H1 (cell line): ENCODE measurements around the gene GPSM1. TPM values are rescaled to one million over a fixed set of nuclear protein-coding genes. Genes with fewer than 3 reads are reported as not detected.

ENCODE experiments used
- BCL11A ChIP-seq, 2 experiments: IDR thresholded peaks; one replicate each; pipeline ENCODE4 v1.6.1; 2011; ENCODE audit warnings: low read depth in 2 of 2, low read length in 2 of 2, mild to moderate bottlenecking in 2 of 2
- JUND ChIP-seq: IDR thresholded peaks from 2 replicates; pipeline ENCODE4 v1.6.1; 2011; ENCODE audit warnings: mild to moderate bottlenecking, improper control_type of control experiment, low read length
- NRF1 ChIP-seq: IDR thresholded peaks from 2 replicates; pipeline ENCODE4 v1.6.1; 2011; ENCODE audit warnings: mild to moderate bottlenecking, low read depth, low read length, improper control_type of control experiment
- SAP30 ChIP-seq: fragments of 300-600 bp; sonication (generic); IDR thresholded peaks from 2 replicates; pipeline ENCODE4 v1.7.1; 2012; ENCODE audit warnings: low read length, moderate library complexity, mild to moderate bottlenecking, inconsistent platforms; ENCODE audit not compliant: insufficient read depth, insufficient replicate concordance
- TEAD4 ChIP-seq: IDR thresholded peaks from 2 replicates; pipeline ENCODE4 v1.6.1; 2012; ENCODE audit warnings: low read depth, low read length, inconsistent platforms, mixed read lengths
- polyA plus RNA-seq, 7 experiments: library from polyadenylated mRNA; depleted of rRNA in 3 of 7; stranded (reverse) in 5 of 7; unstranded in 2 of 7; fragments of >200 nt in 5 of 7; fragments of 200-250 nt in 2 of 7; gene quantifications; 1 replicate in 5 of 7; 2 replicates in 1 of 7; 4 replicates in 1 of 7; pipeline versions ENCODE4 v1.2.1 to v1.2.3, GENCODE V29; 2011 to 2013; ENCODE audit warnings: missing spikeins in 2 of 7, mixed read lengths in 2 of 7
- total RNA-seq: library from RNA; stranded (reverse); fragmentation: NEBNext Ultra II Directional; extraction: Animal tissue kit (Norgen Biotek cat#: 25700); gene quantifications from 2 replicates; pipeline ENCODE4 v1.2.1, GENCODE V29; 2021
- TF ChIP-seq, protein P1 (sequence below): fragments of 300-600 bp; sonication (generic); IDR thresholded peaks from 2 replicates; pipeline ENCODE4 v1.7.1; 2012; ENCODE audit warnings: low read length, moderate library complexity, mild to moderate bottlenecking, inconsistent platforms; ENCODE audit not compliant: insufficient replicate concordance
- TF ChIP-seq, protein P2 (sequence below): IDR thresholded peaks from 2 replicates; pipeline ENCODE4 v1.6.1; 2012; ENCODE audit warnings: inconsistent platforms
- TF ChIP-seq, protein P3 (sequence below), 3 experiments: IDR thresholded peaks; 1 replicate in 2 of 3; 2 replicates in 1 of 3; pipeline versions ENCODE4 v1.5.1 to v1.6.1; 2011; ENCODE audit warnings: low read length in 3 of 3, mild to moderate bottlenecking in 3 of 3, inconsistent platforms in 2 of 3, low read depth in 1 of 3, moderate library complexity in 1 of 3; ENCODE audit not compliant: insufficient read depth in 1 of 3; ENCODE audit errors: control extremely low read depth in 1 of 3

Gene GPSM1
- total and polyA plus RNA-seq, 2 of the 8 experiments (the other 6 are each of a cell fraction or from before 2014, with no cell fraction given): 12.8 to 18.0 TPM

DNA sequence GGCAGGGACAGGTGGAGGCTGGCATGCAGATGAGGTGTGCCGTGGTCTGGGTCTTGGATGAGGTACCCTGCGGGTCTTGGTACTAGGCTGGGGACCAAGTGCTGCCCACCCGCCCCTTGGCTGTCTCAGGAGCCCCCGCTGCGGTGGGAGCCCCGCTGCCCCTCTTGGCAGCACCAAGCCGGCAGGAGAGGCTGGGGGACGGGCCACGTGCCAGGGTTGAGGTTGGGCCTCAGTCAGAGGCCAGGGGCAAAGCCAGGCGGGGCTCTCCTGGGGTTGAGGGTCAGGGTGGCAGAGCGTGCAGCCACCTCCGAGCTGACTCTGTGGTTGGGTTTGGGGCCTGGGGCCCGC, 44.2 kb downstream of the GPSM1 start (continued):
- TF ChIP-seq, protein P1, sequence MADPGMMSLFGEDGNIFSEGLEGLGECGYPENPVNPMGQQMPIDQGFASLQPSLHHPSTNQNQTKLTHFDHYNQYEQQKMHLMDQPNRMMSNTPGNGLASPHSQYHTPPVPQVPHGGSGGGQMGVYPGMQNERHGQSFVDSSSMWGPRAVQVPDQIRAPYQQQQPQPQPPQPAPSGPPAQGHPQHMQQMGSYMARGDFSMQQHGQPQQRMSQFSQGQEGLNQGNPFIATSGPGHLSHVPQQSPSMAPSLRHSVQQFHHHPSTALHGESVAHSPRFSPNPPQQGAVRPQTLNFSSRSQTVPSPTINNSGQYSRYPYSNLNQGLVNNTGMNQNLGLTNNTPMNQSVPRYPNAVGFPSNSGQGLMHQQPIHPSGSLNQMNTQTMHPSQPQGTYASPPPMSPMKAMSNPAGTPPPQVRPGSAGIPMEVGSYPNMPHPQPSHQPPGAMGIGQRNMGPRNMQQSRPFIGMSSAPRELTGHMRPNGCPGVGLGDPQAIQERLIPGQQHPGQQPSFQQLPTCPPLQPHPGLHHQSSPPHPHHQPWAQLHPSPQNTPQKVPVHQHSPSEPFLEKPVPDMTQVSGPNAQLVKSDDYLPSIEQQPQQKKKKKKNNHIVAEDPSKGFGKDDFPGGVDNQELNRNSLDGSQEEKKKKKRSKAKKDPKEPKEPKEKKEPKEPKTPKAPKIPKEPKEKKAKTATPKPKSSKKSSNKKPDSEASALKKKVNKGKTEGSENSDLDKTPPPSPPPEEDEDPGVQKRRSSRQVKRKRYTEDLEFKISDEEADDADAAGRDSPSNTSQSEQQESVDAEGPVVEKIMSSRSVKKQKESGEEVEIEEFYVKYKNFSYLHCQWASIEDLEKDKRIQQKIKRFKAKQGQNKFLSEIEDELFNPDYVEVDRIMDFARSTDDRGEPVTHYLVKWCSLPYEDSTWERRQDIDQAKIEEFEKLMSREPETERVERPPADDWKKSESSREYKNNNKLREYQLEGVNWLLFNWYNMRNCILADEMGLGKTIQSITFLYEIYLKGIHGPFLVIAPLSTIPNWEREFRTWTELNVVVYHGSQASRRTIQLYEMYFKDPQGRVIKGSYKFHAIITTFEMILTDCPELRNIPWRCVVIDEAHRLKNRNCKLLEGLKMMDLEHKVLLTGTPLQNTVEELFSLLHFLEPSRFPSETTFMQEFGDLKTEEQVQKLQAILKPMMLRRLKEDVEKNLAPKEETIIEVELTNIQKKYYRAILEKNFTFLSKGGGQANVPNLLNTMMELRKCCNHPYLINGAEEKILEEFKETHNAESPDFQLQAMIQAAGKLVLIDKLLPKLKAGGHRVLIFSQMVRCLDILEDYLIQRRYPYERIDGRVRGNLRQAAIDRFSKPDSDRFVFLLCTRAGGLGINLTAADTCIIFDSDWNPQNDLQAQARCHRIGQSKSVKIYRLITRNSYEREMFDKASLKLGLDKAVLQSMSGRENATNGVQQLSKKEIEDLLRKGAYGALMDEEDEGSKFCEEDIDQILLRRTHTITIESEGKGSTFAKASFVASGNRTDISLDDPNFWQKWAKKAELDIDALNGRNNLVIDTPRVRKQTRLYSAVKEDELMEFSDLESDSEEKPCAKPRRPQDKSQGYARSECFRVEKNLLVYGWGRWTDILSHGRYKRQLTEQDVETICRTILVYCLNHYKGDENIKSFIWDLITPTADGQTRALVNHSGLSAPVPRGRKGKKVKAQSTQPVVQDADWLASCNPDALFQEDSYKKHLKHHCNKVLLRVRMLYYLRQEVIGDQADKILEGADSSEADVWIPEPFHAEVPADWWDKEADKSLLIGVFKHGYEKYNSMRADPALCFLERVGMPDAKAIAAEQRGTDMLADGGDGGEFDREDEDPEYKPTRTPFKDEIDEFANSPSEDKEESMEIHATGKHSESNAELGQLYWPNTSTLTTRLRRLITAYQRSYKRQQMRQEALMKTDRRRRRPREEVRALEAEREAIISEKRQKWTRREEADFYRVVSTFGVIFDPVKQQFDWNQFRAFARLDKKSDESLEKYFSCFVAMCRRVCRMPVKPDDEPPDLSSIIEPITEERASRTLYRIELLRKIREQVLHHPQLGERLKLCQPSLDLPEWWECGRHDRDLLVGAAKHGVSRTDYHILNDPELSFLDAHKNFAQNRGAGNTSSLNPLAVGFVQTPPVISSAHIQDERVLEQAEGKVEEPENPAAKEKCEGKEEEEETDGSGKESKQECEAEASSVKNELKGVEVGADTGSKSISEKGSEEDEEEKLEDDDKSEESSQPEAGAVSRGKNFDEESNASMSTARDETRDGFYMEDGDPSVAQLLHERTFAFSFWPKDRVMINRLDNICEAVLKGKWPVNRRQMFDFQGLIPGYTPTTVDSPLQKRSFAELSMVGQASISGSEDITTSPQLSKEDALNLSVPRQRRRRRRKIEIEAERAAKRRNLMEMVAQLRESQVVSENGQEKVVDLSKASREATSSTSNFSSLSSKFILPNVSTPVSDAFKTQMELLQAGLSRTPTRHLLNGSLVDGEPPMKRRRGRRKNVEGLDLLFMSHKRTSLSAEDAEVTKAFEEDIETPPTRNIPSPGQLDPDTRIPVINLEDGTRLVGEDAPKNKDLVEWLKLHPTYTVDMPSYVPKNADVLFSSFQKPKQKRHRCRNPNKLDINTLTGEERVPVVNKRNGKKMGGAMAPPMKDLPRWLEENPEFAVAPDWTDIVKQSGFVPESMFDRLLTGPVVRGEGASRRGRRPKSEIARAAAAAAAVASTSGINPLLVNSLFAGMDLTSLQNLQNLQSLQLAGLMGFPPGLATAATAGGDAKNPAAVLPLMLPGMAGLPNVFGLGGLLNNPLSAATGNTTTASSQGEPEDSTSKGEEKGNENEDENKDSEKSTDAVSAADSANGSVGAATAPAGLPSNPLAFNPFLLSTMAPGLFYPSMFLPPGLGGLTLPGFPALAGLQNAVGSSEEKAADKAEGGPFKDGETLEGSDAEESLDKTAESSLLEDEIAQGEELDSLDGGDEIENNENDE: no peak
- TF ChIP-seq SAP30 (no peak), BCL11A (IDR thresholded peaks at IDR 0.05; ENCODE audit: low read depth in 2 of 2, low read length in 2 of 2) (no peak), JUND (no peak), NRF1 (no peak), TEAD4 (no peak)
- TF ChIP-seq, protein P2, sequence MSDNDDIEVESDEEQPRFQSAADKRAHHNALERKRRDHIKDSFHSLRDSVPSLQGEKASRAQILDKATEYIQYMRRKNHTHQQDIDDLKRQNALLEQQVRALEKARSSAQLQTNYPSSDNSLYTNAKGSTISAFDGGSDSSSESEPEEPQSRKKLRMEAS: no peak
- TF ChIP-seq, protein P3, sequence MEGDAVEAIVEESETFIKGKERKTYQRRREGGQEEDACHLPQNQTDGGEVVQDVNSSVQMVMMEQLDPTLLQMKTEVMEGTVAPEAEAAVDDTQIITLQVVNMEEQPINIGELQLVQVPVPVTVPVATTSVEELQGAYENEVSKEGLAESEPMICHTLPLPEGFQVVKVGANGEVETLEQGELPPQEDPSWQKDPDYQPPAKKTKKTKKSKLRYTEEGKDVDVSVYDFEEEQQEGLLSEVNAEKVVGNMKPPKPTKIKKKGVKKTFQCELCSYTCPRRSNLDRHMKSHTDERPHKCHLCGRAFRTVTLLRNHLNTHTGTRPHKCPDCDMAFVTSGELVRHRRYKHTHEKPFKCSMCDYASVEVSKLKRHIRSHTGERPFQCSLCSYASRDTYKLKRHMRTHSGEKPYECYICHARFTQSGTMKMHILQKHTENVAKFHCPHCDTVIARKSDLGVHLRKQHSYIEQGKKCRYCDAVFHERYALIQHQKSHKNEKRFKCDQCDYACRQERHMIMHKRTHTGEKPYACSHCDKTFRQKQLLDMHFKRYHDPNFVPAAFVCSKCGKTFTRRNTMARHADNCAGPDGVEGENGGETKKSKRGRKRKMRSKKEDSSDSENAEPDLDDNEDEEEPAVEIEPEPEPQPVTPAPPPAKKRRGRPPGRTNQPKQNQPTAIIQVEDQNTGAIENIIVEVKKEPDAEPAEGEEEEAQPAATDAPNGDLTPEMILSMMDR (IDR thresholded peaks at IDR 0.05; ENCODE audit: control extremely low read depth in 1 of 3, insufficient read depth in 1 of 3, low read depth in 1 of 3, low read length in 3 of 3): no peak
